OCI-LY3 (cell line): ENCODE measurements around the gene EHD3.

Experiments used
- H2AFZ ChIP-seq: fragments of 200-600, 300-600 bp; shearing (Covaris generic); 2 replicates; pipeline ENCODE4 v1.6.0; 2014; ENCODE audit warnings: antibody characterized with exemption, low read depth, low read length
- H3K27ac ChIP-seq: fragments of 200-600, 300-600 bp; sonication (generic); 2 replicates; pipeline ENCODE4 v1.5.1; 2014; ENCODE audit warnings: mild to moderate bottlenecking, low read length, moderate library complexity, mixed read lengths
- H3K27me3 ChIP-seq: fragments of 200-600, 300-600 bp; sonication (generic); 2 replicates; pipeline ENCODE4 v1.6.1; 2014; ENCODE audit warnings: low read depth, low read length, mixed read lengths
- H3K36me3 ChIP-seq: fragments of 200-600, 300-600 bp; sonication (generic); replicated peaks from 2 replicates; pipeline ENCODE3; 2014; ENCODE audit warnings: low read depth, low read length, mixed read lengths
- H3K4me1 ChIP-seq: fragments of 300-600, 200-600 bp; sonication (generic); 2 replicates; pipeline ENCODE4 v1.6.1; 2014; ENCODE audit warnings: low read length, mixed read lengths
- H3K4me2 ChIP-seq: fragments of 200-600, 300-600 bp; sonication (generic); 2 replicates; pipeline ENCODE4 v1.6.1; 2014; ENCODE audit warnings: low read length, mixed read lengths
- H3K4me3 ChIP-seq: fragments of 300-600, 200-600 bp; sonication (generic); 2 replicates; pipeline ENCODE4 v1.5.1; 2014; ENCODE audit warnings: antibody characterized with exemption, mild to moderate bottlenecking, low read length, moderate library complexity
- H3K79me2 ChIP-seq: fragments of 300-600, 200-600 bp; shearing (Covaris generic); 2 replicates; pipeline ENCODE4 v1.6.1; 2014; ENCODE audit warnings: mild to moderate bottlenecking, low read length, mixed read lengths
- H3K9ac ChIP-seq: fragments of 300-600, 200-600 bp; shearing (Covaris generic); 2 replicates; pipeline ENCODE4 v1.6.0; 2014; ENCODE audit warnings: mild to moderate bottlenecking, low read length, moderate library complexity
- H3K9me3 ChIP-seq: fragments of 200-600, 300-600 bp; shearing (Covaris generic); 2 replicates; pipeline ENCODE4 v1.6.1; 2014; ENCODE audit warnings: low read length, mixed read lengths; ENCODE audit not compliant: insufficient read depth
- H4K20me1 ChIP-seq: fragments of 200-600, 300-600 bp; sonication (generic); 2 replicates; pipeline ENCODE4 v1.6.1; 2016; ENCODE audit warnings: low read length, mixed read lengths; ENCODE audit not compliant: insufficient read depth
- CTCF ChIP-seq: fragments of 200-600, 300-600 bp; sonication (generic); IDR thresholded peaks from 2 replicates; pipeline ENCODE4 v1.5.1; 2014; ENCODE audit warnings: antibody characterized with exemption, low read length, low read depth
- EZH2phosphoT487 ChIP-seq: fragments of 200-600 bp; shearing (Covaris generic); IDR thresholded peaks from 2 replicates; pipeline ENCODE4 v1.6.1; 2018; ENCODE audit warnings: antibody characterized with exemption, mixed run types, low read depth

The EHD3 gene

DNA sequence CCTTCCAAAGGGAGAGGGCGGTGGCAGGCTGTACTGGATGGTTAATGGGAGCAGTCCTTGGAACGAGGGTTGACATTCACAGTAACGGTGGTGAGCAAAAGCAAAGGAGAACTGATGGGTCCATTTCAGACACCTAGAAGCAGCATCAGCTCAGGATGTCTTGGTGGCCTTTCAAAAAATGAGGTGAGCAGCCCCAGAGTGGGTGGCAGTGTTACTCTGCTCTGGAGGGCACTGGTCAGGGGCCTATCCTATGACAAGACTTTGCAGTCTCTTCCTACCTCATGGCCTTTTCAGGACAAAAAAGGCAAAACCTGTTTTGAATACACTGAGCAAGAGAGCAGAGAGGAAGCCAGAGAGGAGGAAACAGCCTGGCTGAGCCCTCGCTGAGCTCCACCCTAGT lies 40.1 kb upstream of the EHD3 start:
- no peaks in the 10 kb centered on the region for H3K27me3 ChIP-seq
- H3K27ac ChIP-seq: no peak overlapping the region
- H3K4me1 ChIP-seq: no peaks in the 10 kb centered on the region
- no peak overlapping the region for H3K4me3 ChIP-seq
- H2AFZ ChIP-seq: no peak overlapping the region
- TF ChIP-seq EZH2phosphoT487: no peak
- no peak for TF ChIP-seq CTCF
- no peaks in the 10 kb centered on the region for H4K20me1 ChIP-seq
- H3K4me2 ChIP-seq: no peak overlapping the region
- H3K36me3 ChIP-seq: no peaks in the 10 kb centered on the region
- no peaks in the 10 kb centered on the region for H3K79me2 ChIP-seq
- H3K9me3 ChIP-seq: no peaks in the 10 kb centered on the region
- H3K9ac ChIP-seq: no peak overlapping the region

DNA sequence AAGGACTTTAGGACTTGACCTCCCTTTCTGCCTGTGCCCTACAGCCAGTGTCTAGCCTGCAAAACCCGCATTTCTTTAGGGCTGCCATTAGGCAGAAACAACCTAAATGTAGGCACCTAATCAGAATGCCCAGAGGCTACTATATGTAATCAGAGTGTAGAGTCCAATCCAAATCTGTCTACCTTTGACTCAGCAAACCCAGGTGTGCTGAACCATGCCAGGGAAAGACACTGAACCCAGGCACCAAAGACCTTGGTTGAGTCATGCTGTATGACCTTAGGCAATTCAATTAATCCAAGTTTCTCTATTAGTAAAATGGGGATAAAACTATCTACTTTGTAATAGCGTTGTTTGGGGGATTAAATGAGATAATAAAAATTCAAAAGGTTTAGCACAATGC lies 37.3 kb upstream of the EHD3 start:
- H3K27me3 ChIP-seq: no peaks in the 10 kb centered on the region
- H3K27ac ChIP-seq: no peak overlapping the region
- H3K9ac ChIP-seq: no peak overlapping the region
- H3K79me2 ChIP-seq: no peaks in the 10 kb centered on the region
- H3K4me2 ChIP-seq: no peak overlapping the region
- no peaks in the 10 kb centered on the region for H3K36me3 ChIP-seq
- TF ChIP-seq EZH2phosphoT487 (no peak), CTCF (no peak)
- no peak overlapping the region for H3K4me3 ChIP-seq
- no peaks in the 10 kb centered on the region for H3K4me1 ChIP-seq
- H4K20me1 ChIP-seq: no peaks in the 10 kb centered on the region
- H2AFZ ChIP-seq: no peak overlapping the region
- H3K9me3 ChIP-seq: no peaks in the 10 kb centered on the region

DNA sequence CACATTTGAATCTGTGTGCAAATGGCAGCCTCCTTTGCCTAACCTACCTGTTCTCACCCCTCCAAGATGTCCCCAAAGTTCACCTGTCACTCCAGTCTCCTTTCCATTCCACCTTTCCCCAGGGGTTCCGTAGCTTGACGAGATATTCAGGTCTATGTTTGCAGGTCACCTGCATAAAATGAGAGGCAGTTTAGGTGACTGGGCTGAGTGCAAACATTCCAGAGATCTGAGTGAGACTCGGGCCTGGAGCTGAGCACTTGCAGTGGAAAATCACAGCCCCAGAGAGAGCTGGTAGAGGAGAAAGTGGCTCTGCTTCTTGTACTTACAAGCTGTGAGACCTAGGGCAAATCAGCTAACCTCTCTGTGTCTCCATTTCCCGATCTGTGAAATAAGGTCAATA lies 36.8 kb upstream of the EHD3 start:
- Histone ChIP-seq H4K20me1 (no peaks in the 10 kb centered on the region), H2AFZ (no peak overlapping the region), H3K79me2 (no peaks in the 10 kb centered on the region), H3K9me3 (no peaks in the 10 kb centered on the region), H3K36me3 (no peaks in the 10 kb centered on the region), H3K27me3 (no peaks in the 10 kb centered on the region), H3K4me1 (no peaks in the 10 kb centered on the region), H3K4me2 (no peak overlapping the region), H3K27ac (no peak overlapping the region), H3K4me3 (no peak overlapping the region), H3K9ac (no peak overlapping the region)
- TF ChIP-seq CTCF (no peak), EZH2phosphoT487 (no peak)

- Histone ChIP-seq H3K4me3 (no peak overlapping the region), H3K27ac (no peak overlapping the region), H3K4me2 (no peak overlapping the region), H3K9me3 (no peaks in the 10 kb centered on the region), H3K79me2 (no peaks in the 10 kb centered on the region), H4K20me1 (no peaks in the 10 kb centered on the region), H3K9ac (no peak overlapping the region), H3K36me3 (no peaks in the 10 kb centered on the region), H3K27me3 (no peaks in the 10 kb centered on the region), H3K4me1 (no peaks in the 10 kb centered on the region), H2AFZ (no peak overlapping the region)
- no peak for TF ChIP-seq EZH2phosphoT487
- TF ChIP-seq CTCF: no peak
These were observed 36.3 kb upstream of the EHD3 start for GRCh38 chr2:31197669-31198068.
